SU-DHL-6 (cell line): ENCODE measurements around the gene CDH22.

Experiments used
- H2AFZ ChIP-seq: fragments of 200-600 bp; sonication (generic); 2 replicates; pipeline ENCODE4 v1.6.1; 2014; ENCODE audit warnings: low read depth, mild to moderate bottlenecking, moderate library complexity, mixed read lengths, antibody characterized with exemption, low read length; ENCODE audit not compliant: severe bottlenecking
- H3F3A ChIP-seq: fragments of 200-600 bp; shearing (Covaris generic); 2 replicates; pipeline ENCODE4 v1.6.0; 2016; ENCODE audit warnings: antibody characterized with exemption, mild to moderate bottlenecking; ENCODE audit not compliant: insufficient read depth
- H3K27ac ChIP-seq: fragments of 200-600 bp; sonication (generic); 2 replicates; pipeline ENCODE4 v1.5.1; 2016; ENCODE audit warnings: low read depth, mild to moderate bottlenecking, low read length, moderate library complexity, mixed read lengths
- H3K27me3 ChIP-seq: fragments of 200-600 bp; sonication (generic), shearing (Covaris generic); 2 replicates; pipeline ENCODE4 v1.6.0; 2014; ENCODE audit warnings: mild to moderate bottlenecking, low read length
- H3K36me3 ChIP-seq: fragments of 200-600 bp; sonication (generic); 2 replicates; pipeline ENCODE4 v1.6.1; 2014; ENCODE audit warnings: mild to moderate bottlenecking, low read length, mixed read lengths
- H3K4me2 ChIP-seq: fragments of 300-600, 200-600 bp; shearing (Covaris generic), sonication (generic); 2 replicates; pipeline ENCODE4 v1.6.0; 2014; ENCODE audit warnings: low read length, low read depth, mild to moderate bottlenecking; ENCODE audit not compliant: poor library complexity, severe bottlenecking
- H3K4me3 ChIP-seq: fragments of 200-600 bp; sonication (generic); 2 replicates; pipeline ENCODE4 v1.5.1; 2014; ENCODE audit warnings: antibody characterized with exemption, low read length, mild to moderate bottlenecking, mixed read lengths; ENCODE audit not compliant: insufficient read depth, poor library complexity, severe bottlenecking
- H3K79me2 ChIP-seq: fragments of 200-600 bp; sonication (generic); 2 replicates; pipeline ENCODE4 v1.6.1; 2014; ENCODE audit warnings: mild to moderate bottlenecking, low read length, moderate library complexity; ENCODE audit not compliant: insufficient read depth
- H3K9ac ChIP-seq: fragments of 200-600 bp; sonication (generic); 2 replicates; pipeline ENCODE4 v1.7.0; 2014; ENCODE audit warnings: mild to moderate bottlenecking, low read length
- H3K9me2 ChIP-seq: fragments of 200-600 bp; sonication (generic); replicated peaks from 2 replicates; pipeline ENCODE4 v1.6.1; 2014; ENCODE audit warnings: low read length; ENCODE audit not compliant: insufficient read depth
- H3K9me3 ChIP-seq: fragments of 200-600 bp; sonication (generic); 2 replicates; pipeline ENCODE4 v1.6.1; 2014; ENCODE audit warnings: low read length, mixed read lengths; ENCODE audit not compliant: insufficient read depth
- H4K20me1 ChIP-seq: fragments of 200-600 bp; sonication (generic); 2 replicates; pipeline ENCODE4 v1.6.1; 2014; ENCODE audit warnings: low read depth, mild to moderate bottlenecking, antibody characterized with exemption, low read length, moderate library complexity, mixed read lengths
- EZH2phosphoT487 ChIP-seq: fragments of 200-600 bp; sonication (generic), shearing (Covaris generic); conservative IDR thresholded peaks from 2 replicates; pipeline ENCODE4 v1.6.1; 2018; ENCODE audit warnings: mild to moderate bottlenecking, antibody characterized with exemption, low read length, moderate library complexity, mixed read lengths
- TF ChIP-seq, protein P1 (sequence below): fragments of 200-600 bp; sonication (generic); IDR thresholded peaks from one replicate; pipeline ENCODE4 v1.5.1; 2017; ENCODE audit warnings: antibody characterized with exemption, mild to moderate bottlenecking, low read length, moderate library complexity; ENCODE audit not compliant: insufficient read depth, poor library complexity, severe bottlenecking

The CDH22 gene

DNA sequence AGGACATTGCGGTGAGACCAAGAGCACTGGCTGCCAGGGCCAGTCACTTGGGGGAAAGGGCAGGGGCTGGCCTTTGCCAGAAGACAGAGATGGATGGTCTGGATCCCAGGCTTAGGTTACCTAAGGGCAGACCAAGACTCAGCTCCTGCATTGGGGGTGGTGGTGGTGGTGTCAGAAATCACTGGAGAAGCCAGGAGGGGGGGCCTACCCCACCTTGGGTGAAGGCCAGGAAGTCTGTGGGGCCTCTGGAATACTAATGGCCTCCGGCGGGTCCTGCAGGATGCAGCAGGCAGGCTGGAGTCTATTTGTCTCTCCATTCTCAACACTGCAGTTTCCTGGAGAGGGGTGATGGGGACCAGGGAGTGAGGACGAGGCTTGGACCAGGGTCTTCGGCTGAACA, 157.4 kb downstream of the CDH22 start:
- no peak overlapping the region for H3K27ac ChIP-seq
- H3K36me3 ChIP-seq, result no peaks in the 10 kb centered on the region
- H3F3A ChIP-seq, result no peaks in the 10 kb centered on the region
- H3K27me3 ChIP-seq, result no peaks in the 10 kb centered on the region
- no peaks in the 10 kb centered on the region for H3K9me2 ChIP-seq
- TF ChIP-seq, protein P1, sequence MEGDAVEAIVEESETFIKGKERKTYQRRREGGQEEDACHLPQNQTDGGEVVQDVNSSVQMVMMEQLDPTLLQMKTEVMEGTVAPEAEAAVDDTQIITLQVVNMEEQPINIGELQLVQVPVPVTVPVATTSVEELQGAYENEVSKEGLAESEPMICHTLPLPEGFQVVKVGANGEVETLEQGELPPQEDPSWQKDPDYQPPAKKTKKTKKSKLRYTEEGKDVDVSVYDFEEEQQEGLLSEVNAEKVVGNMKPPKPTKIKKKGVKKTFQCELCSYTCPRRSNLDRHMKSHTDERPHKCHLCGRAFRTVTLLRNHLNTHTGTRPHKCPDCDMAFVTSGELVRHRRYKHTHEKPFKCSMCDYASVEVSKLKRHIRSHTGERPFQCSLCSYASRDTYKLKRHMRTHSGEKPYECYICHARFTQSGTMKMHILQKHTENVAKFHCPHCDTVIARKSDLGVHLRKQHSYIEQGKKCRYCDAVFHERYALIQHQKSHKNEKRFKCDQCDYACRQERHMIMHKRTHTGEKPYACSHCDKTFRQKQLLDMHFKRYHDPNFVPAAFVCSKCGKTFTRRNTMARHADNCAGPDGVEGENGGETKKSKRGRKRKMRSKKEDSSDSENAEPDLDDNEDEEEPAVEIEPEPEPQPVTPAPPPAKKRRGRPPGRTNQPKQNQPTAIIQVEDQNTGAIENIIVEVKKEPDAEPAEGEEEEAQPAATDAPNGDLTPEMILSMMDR, result no peak
- no peak for TF ChIP-seq EZH2phosphoT487
- no peaks in the 10 kb centered on the region for H3K9me3 ChIP-seq
- no peak overlapping the region for H3K4me2 ChIP-seq
- no peak overlapping the region for H3K9ac ChIP-seq
- no peaks in the 10 kb centered on the region for H4K20me1 ChIP-seq
- H3K79me2 ChIP-seq, result no peaks in the 10 kb centered on the region
- no peak overlapping the region for H2AFZ ChIP-seq
- no peak overlapping the region for H3K4me3 ChIP-seq

DNA sequence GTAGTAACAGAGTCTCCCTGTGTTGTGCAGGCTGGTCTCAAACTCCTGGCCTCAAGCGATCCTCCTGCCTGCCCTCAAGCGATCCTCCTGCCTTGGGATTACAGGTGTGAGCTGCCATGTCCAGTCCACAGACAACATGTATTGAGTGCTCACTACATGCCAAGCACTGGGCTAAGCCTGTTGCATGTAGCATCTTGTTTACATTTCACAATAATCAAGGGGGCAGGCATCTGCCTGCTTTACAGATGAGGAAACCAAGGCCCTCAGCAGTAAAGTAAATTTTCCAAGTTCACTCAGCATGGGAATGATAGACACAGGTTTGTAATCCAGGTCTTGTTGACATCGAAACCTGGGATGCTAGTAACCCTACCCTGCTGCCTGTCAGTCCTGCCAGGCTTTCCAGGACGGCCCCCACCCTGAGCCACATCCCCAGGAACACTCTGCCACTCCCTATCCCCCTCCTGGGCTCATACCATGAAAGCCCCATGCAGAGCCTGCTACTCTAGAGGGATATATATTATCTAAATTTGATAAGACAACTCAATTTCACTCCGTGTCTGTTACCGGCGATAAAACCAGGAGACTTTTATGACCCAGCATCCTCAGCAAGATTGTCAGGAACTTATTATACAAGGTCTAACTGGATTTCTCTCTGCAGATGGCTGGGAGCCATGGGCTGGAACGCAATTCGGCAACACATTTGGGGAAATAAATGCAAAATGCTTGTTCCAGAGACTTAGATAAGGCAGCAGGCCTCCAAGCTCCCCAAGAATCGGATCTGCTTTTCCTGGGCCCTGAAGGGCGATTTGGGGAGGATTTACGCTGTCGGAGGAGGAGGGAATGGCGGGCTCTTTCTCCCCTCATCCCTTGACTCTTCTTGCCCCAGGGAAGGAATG, 159.7 kb downstream of the CDH22 start:
- no peaks in the 10 kb centered on the region for H4K20me1 ChIP-seq
- TF ChIP-seq, protein P1, result no peak
- no peak for TF ChIP-seq EZH2phosphoT487
- H3K4me2 ChIP-seq, result no peak overlapping the region
- H3K4me3 ChIP-seq, result no peak overlapping the region
- H3K27me3 ChIP-seq, result no peaks in the 10 kb centered on the region
- no peak overlapping the region for H3K9ac ChIP-seq
- no peaks in the 10 kb centered on the region for H3K9me3 ChIP-seq
- no peaks in the 10 kb centered on the region for H3F3A ChIP-seq
- H3K79me2 ChIP-seq, result no peaks in the 10 kb centered on the region
- H3K27ac ChIP-seq, result no peak overlapping the region
- H2AFZ ChIP-seq, result no peak overlapping the region
- no peaks in the 10 kb centered on the region for H3K36me3 ChIP-seq
- no peaks in the 10 kb centered on the region for H3K9me2 ChIP-seq

DNA sequence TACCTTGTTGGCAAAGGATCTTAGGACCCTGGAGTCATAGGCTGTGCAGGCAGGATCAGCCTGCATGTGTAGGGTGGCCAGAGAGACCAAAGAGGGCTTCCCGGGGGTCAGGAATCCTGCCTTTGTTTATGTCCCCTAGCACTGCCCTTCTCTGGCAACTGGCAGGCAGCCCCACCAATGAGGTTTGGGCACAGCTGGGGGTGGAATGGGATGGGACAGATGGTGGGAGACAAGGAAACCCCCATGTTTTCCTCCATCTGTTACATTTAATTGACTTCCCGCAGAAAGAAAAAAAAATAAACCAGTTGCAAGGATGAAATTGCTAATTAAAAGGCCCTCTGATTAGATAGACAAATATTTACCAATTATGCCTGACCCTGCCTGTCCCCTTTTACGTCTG, 162.6 kb downstream of the CDH22 start:
- H3K79me2 ChIP-seq, result no peaks in the 10 kb centered on the region
- H3K9ac ChIP-seq, result no peak overlapping the region
- H3K27me3 ChIP-seq, result 0 out of 2 replicates have a peak, but pooled peaks cover 4% of the 10 kb centered on the region

More for the DNA sequence above, 162.6 kb downstream of the CDH22 start:
- Histone ChIP-seq H3K4me2 (no peak overlapping the region), H4K20me1 (no peaks in the 10 kb centered on the region), H2AFZ (no peak overlapping the region), H3K36me3 (no peaks in the 10 kb centered on the region), H3K4me3 (no peak overlapping the region), H3K9me3 (no peaks in the 10 kb centered on the region), H3F3A (no peaks in the 10 kb centered on the region), H3K27ac (no peak overlapping the region), H3K9me2 (no peaks in the 10 kb centered on the region)
- TF ChIP-seq, protein P1, result no peak
- TF ChIP-seq EZH2phosphoT487, result no peak
